Measurements from ENCODE around the gene KDM2A. TPM values are rescaled to one million over a fixed set of nuclear protein-coding genes. Genes with fewer than 3 reads are reported as not detected.

The KDM2A gene
- total RNA-seq, 1 experiment from 2014 or later, result 122 TPM

GRCh38 chr11:67113231-67113721 lies 5.8 kb upstream of the KDM2A start:
- no peaks in the 10 kb centered on the region for H3K27me3 Mint-ChIP-seq (ENCODE audit: insufficient read depth, unreplicated experiment)
- peaks cover 35% of the 10 kb centered on the region for H3K4me1 ChIP-seq
- peaks cover 7% of the 10 kb centered on the region for H3K36me3 Mint-ChIP-seq (ENCODE audit: insufficient read depth, unreplicated experiment)

DNA sequence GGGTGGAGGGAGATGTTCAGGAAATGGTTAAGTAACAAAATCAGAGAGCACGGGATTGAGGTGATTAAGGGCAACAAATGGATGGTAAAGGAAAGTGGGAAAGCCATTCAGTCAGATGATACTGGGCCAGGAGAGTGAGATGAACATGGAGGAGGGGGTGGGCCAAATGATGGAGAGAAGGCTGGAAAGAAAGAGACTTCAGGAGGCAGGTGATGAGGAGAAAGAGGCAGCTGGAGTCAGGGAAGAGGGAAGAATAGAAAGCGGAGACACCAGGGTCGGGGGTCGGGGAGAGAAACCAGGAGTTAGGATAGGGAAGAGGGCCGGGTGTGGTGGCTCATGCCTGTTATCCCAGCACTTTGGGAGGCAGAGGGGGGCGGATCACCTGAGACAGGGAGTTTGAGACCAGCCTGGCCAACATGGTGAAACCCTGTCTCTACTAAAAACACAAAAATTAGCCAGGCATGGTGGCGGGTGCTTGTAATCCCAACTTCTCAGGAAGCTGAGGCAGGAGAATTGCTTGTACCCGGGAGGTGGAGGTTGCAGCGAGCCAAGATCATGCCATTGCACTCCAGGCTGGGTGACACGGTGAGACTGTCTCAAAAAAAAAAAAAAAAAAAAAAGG lies 4.7 kb upstream of the KDM2A start:
- H3K27me3 Mint-ChIP-seq (ENCODE audit: insufficient read depth, unreplicated experiment), result no peaks in the 10 kb centered on the region
- H3K4me3 Mint-ChIP-seq (ENCODE audit: unreplicated experiment), result peak overlapping the region; percentile 58
- ChIA-PET CTCF (no interaction called here), POLR2A (interaction anchor here (0.6 kb wide), 1 partner anchor 126 kb away, joined by 4 read pairs; no protein-coding TSS in a partner anchor)
- Histone ChIP-seq H3K27me3 (replicated peaks; ENCODE audit: control insufficient read depth, insufficient read depth, low read length) (no peaks in the 10 kb centered on the region), H3K9me3 (no peaks in the 10 kb centered on the region), H3K36me3 (ENCODE audit: control insufficient read depth, insufficient read depth, low read length) (no peaks in the 10 kb centered on the region), H3K4me3 (ENCODE audit: low read depth, low read length) (no peak overlapping the region), H3K4me1 (peaks cover 35% of the 10 kb centered on the region)
- H3K27ac Mint-ChIP-seq (ENCODE audit: unreplicated experiment), result peak overlapping the region; percentile 70
- intact Hi-C loops (cut with micrococcal nuclease; ENCODE audit: unreplicated experiment), result loop anchor here (2.0 to 10.0 kb wide), 2 partner anchors 58 to 390 kb away; partner anchors contain the start of genes CDK2AP2, PITPNM1 and RHOD
- peaks cover 14% of the 10 kb centered on the region for H3K4me1 Mint-ChIP-seq (ENCODE audit: low read depth, unreplicated experiment)
- no peaks in the 10 kb centered on the region for H3K9me3 Mint-ChIP-seq (ENCODE audit: unreplicated experiment)
- peaks cover 13% of the 10 kb centered on the region for H3K36me3 Mint-ChIP-seq (ENCODE audit: insufficient read depth, unreplicated experiment)
- BruUV-seq (replicated peaks), result no TSS peak
- DNase-seq, result no peak
- no peak for TF ChIP-seq CTCF (IDR thresholded peaks at IDR 0.05; ENCODE audit: insufficient read depth in 1 of 2, low read depth in 1 of 2, low read length in 1 of 2, severe bottlenecking in 1 of 2, unreplicated experiment in 1 of 2)

More at GRCh38 chr11:67113231-67113721, 5.8 kb upstream of the KDM2A start:
- Histone ChIP-seq H3K36me3 (ENCODE audit: control insufficient read depth, insufficient read depth, low read length) (no peaks in the 10 kb centered on the region), H3K27me3 (replicated peaks; ENCODE audit: control insufficient read depth, insufficient read depth, low read length) (no peaks in the 10 kb centered on the region), H3K4me3 (ENCODE audit: low read depth, low read length) (no peak overlapping the region), H3K9me3 (no peaks in the 10 kb centered on the region)
- BruUV-seq (replicated peaks), result no TSS peak
- H3K27ac Mint-ChIP-seq (ENCODE audit: unreplicated experiment), result no peak overlapping the region
- ChIA-PET POLR2A (no interaction called here), CTCF (interaction anchor here (0.5 kb wide), 1 partner anchor 59 kb away, joined by 3 read pairs; no protein-coding TSS in a partner anchor)
- intact Hi-C loops (cut with micrococcal nuclease; ENCODE audit: unreplicated experiment), result loop anchor here (10.0 kb wide), 1 partner anchor 392 kb away; the partner anchor contains the start of genes CDK2AP2 and PITPNM1
- DNase-seq, result no peak
- no peak overlapping the region for H3K4me3 Mint-ChIP-seq (ENCODE audit: unreplicated experiment)
- H3K4me1 Mint-ChIP-seq (ENCODE audit: low read depth, unreplicated experiment), result peaks cover 14% of the 10 kb centered on the region
- no peak for TF ChIP-seq CTCF (IDR thresholded peaks at IDR 0.05; ENCODE audit: insufficient read depth in 1 of 2, low read depth in 1 of 2, low read length in 1 of 2, severe bottlenecking in 1 of 2, unreplicated experiment in 1 of 2)
- H3K9me3 Mint-ChIP-seq (ENCODE audit: unreplicated experiment), result no peaks in the 10 kb centered on the region

GRCh38 chr11:67116758-67117105 lies 2.3 kb upstream of the KDM2A start:
- Histone ChIP-seq H3K4me1 (peaks cover 41% of the 10 kb centered on the region), H3K4me3 (ENCODE audit: low read depth, low read length) (no peak overlapping the region), H3K36me3 (ENCODE audit: control insufficient read depth, insufficient read depth, low read length) (no peaks in the 10 kb centered on the region), H3K27me3 (replicated peaks; ENCODE audit: control insufficient read depth, insufficient read depth, low read length) (no peaks in the 10 kb centered on the region), H3K9me3 (no peaks in the 10 kb centered on the region)
- BruUV-seq (replicated peaks), result TSS peak; percentile 73
- Mint-ChIP-seq H3K27ac (ENCODE audit: unreplicated experiment) (peak overlapping the region; percentile 70), H3K9me3 (ENCODE audit: unreplicated experiment) (no peaks in the 10 kb centered on the region), H3K27me3 (ENCODE audit: insufficient read depth, unreplicated experiment) (no peaks in the 10 kb centered on the region), H3K4me1 (ENCODE audit: low read depth, unreplicated experiment) (peaks cover 24% of the 10 kb centered on the region), H3K36me3 (ENCODE audit: insufficient read depth, unreplicated experiment) (peaks cover 35% of the 10 kb centered on the region), H3K4me3 (ENCODE audit: unreplicated experiment) (peak overlapping the region; percentile 99)
- no peak for TF ChIP-seq CTCF (IDR thresholded peaks at IDR 0.05; ENCODE audit: insufficient read depth in 1 of 2, low read depth in 1 of 2, low read length in 1 of 2, severe bottlenecking in 1 of 2, unreplicated experiment in 1 of 2)
- intact Hi-C loops (cut with micrococcal nuclease; ENCODE audit: unreplicated experiment), result loop anchor here (5.0 to 10.0 kb wide), 2 partner anchors 34 to 388 kb away; partner anchors contain the start of genes CDK2AP2 and PITPNM1
- DNase-seq, result no peak
- ChIA-PET CTCF (interaction anchor here (0.5 to 1.0 kb wide), 5 partner anchors 22 to 1951 kb away, joined by 3 to 9 read pairs (median 3); no protein-coding TSS in a partner anchor), POLR2A (no interaction called here)
